GM18868 (cell line): ENCODE results near the gene AGO4.
"Not testable (repeated sequence)": the region's sequence is repeated elsewhere in the genome, so short reads cannot be mapped to it uniquely, and the experiment has no call there.

Experiments used
- ATAC-seq: cut with Tn5 transposase; IDR thresholded peaks from one replicate; pipeline ENCODE4 v1.9.1; 2021; ENCODE audit warnings: mild to moderate bottlenecking, moderate library complexity; ENCODE audit not compliant: unreplicated experiment

Gene AGO4

DNA sequence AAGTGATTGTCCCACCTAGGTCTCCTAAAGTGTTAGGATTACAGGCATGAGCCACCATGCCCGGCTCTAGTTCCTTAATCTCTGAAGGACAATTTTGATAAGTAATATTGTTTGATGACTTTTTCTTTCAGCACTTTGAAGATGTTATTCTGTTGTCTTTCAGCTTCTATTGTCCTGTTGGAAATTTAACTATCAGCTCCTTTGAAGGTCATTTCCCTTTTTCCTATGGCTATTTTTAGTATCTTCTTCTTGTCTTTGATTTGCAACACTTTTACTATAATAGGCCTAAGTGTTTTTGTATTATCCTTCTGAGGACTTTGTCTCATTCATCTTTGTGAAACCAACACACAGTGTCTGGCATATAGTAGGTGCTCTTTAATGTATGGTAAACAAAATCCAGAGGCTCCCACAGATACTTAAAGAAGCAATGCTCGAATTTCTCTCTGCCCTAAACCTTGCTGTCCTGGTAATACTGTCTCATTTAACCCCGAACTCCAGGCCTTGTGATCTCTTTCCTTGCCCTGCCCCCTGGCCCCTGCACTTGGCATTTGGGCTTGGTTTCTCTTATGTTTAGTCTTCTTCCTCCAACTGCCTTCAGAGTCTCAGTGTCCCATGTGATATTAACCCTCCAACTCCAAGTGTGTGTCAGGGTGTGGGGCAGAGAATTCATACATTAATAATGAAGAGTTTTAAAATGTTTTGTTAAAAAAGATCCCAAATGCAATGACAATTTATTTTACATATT lies 56.2 kb downstream of the AGO4 start:
- no peak for ATAC-seq

DNA sequence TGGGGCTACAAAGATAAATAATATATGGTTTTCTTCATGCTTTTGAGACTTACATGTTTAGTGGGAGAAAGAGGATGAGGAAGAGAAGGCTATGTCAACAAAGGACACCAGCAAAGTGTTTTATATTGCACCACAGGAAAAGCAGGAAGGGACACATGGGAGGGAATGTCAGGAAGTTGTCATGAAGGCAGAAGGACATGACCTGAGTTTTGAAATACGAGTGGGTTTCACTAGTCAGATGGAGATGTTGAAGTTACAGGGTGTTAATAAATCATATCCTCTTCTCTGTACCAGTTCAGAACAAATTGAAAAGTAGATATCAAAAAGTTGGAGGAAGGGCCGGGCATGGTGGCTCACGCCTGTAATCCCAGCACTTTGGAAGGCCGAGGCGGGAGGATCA lies 57.0 kb downstream of the AGO4 start:
- ATAC-seq, result no peak

DNA sequence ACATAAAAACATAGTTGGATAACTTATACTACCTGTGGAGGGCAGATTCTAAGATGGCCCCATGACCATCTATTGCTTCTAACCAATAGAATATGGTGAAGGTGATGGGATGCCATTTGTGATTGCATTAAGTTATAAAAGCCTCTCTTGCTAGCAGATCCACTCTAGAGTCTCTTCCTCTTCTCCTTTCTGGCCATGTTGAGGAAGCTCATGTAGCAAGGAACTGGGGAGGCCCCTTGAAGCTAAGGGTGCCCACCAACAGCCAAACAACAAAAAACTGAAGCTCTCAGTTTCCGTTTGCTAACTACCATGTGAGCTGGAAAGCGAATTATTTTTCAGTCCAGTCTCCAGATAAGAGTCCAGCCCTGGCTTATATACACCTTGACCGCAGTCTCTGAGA lies 59.2 kb downstream of the AGO4 start:
- ATAC-seq, result no peak

DNA sequence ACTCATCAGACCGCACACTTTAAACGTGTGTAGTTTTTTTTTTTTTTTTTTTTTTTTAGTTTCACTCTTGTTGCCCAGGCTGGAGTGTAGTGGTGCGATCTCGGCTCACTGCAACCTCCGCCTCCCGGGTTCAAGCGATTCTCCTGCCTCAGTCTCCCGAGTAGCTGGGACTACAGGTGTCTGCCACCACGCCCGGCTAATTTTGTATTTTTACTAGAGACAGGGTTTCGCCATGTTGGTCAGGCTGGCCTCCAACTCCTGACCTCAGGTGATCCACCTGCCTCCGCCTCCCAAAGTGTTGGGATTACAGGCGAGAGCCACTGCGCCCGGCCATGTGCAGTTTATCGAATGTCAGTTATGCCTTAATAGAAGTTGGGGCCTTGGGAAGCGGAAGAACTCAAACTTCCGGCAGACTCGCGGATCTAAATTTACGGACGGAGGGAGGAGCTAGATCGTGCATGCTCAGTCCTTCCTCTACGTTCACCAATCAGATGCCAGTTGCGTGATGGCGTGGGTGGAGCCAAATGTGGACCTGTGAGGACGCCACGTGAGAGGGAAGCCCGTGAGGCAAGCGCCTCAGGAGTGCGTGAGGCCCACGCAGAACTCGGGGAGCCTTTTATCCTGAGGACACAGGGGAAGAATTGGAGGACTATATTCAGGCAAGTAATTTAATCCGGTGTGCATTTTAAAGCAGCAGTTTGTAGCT lies 61.6 kb downstream of the AGO4 start:
- ATAC-seq, result not testable (repeated sequence)

DNA sequence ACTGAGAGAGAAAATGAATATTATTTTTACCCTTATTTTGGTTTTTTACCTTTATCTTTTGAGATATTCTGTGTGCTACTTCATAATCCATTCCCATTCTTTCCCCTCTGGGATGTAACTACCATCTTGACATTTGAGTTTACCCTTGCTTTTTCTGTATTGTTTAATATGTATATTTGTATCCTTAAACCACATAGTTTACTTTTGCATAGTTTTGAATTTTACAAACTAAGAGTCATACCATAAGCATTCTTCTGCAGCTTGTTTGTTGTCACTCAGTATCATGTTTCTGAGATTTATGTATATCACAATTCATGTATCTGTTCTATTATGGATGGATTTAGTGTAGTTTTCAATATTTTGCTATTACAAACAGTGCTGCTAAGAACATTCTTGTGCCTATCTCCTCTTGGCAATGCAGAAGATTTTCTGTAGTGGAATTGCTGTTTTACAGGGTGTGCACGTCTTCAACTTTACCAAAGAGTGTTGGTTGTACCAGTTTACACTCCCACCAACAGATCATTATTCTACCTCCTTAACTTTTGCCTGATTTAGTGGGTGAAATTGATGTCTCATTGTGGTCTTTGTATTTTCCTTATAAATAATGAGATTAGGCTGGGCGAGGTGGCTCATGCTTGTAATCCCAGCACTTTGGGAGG lies 63.0 kb downstream of the AGO4 start:
- ATAC-seq, result no peak

DNA sequence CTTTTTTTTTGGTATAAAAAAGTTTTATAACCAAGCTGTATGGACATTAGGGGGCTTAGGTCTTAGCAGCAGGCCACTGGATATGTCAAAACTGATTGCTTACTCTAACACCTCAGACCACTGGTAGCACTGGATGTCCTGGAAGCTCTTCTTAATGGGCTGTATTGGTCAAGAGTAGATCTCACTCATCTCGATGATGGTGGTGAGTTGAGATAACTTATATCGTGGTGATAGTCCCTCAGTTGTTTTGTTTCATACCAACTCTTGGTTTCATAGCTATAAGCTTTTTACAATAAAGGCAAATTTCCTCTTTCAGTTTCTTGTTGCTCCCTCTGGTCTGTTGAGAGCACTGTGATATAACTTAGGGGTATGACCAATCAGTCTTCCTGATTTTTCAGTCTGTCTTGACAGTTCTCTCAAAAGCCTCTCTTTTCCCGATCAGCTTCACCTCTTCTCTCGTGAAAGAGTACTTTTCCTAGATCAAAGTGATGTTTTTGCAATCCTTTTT lies 65.5 kb downstream of the AGO4 start:
- ATAC-seq, result no peak

DNA sequence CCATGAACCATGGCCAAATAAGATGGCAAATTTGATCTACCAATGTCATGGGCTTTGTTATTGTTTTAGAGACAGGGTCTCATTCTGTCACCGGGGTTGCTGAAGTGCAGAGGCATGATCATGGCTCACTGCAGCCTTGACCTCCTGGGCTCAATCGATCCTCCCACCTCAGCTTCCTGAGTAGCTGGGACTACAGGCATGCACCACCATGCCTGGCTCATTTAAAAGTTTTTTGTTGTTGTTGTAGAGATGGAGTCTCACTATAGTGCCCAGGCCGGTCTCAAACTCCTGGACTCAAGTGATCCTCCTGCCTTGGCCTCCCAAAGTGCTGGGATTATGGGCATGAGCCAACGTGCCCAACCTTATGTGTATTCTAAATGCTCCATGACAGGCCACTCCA lies 66.3 kb downstream of the AGO4 start:
- not testable (repeated sequence) for ATAC-seq

DNA sequence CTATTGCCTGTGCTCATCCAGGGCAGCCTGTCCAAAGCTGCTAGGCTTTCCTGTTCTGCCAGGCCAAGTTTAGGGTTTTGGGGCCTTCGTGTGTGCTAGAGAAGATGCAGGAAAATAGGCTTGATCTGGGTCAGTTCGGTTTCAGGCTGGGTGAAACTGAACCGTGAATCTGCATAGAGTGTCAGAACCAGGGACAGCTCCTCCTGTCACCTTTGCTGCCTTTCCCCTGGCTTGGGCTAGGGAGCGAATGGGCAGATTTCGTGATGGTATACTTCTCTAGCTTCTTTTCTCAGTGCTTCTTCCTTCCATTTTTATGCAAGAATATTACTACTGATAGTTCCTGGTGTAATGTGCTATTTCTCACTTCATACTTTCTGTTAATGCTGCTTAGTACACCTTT lies 69.2 kb downstream of the AGO4 start:
- ATAC-seq, result no peak

DNA sequence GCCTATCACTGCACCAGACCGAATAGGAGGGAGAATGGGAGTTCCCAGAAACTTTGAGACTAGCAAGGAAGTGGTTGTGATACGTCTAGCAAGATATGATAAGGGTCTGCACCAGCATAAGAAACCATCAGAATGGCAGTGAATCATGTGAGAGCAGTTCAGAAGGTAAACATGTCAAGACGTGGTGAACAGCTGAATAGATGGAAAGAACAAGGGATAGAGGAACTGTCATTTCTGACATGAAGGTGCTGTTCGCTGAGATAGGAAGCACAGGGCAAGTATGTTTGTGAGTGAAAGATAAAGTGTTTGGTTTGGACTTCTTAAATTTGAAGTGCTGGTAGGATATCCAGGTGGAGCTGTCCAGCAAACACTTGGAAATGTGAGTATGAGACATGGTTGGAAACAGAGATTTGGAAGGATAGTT lies 74.0 kb downstream of the AGO4 start:
- no peak for ATAC-seq

DNA sequence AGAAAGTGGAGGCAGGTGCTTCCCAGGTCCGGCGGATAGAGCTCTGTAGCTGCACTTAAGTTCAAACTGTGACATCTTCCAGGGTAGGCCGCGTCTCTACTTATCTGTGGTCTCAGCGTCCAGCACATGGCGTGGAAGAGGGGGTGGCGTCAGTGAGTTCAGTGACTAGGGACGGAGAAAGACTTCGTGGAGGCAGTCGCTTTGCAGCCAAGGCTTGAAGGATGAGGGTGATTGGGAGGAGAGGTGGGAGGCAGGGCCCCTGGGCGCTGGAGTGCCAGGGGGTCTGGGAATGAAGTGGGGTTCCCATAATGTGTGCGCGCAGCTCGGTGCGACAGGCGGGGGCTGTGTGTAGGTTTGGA lies 74.7 kb downstream of the AGO4 start:
- no peak for ATAC-seq

DNA sequence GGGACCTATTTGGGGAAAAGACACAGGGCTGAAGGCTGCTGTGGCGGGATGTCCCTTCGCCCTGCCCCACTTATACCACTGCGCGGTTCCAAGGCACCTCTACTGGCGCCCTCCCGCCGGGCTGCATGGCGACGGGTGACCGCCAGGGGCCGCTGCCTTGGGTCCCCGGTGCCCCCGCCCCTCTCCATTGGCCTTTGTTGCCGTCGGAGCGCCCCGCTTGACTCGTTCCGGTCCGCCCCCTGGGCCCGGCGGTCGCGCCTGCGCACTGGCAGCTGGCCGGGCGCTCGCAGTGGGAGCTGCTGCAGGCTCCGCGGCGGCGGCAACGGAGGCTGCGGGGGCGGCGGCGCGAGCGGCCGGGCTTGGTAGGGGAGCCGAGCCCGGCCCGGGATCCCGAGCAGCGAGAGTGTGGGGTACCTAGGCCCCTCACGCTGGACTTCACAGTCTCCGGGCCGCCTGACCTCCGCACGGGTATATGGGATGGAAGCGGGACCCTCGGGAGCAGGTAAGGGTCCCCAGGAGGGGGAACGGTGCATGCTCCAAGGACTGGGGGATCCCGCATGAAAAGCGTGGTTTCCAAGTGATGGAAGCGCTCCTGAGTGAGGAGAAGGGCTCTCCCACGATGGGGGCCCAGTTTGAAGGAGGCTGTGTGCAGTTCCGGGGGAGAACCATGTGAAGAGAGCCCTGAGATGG lies 75.3 kb downstream of the AGO4 start, which contains the start of gene AGO1:
TSS of gene AGO1 (plus strand) at position 265 of the 690 bp plus-strand sequence. CDS start at position 478, 213 bp downstream.
- peak; percentile 86 for ATAC-seq

DNA sequence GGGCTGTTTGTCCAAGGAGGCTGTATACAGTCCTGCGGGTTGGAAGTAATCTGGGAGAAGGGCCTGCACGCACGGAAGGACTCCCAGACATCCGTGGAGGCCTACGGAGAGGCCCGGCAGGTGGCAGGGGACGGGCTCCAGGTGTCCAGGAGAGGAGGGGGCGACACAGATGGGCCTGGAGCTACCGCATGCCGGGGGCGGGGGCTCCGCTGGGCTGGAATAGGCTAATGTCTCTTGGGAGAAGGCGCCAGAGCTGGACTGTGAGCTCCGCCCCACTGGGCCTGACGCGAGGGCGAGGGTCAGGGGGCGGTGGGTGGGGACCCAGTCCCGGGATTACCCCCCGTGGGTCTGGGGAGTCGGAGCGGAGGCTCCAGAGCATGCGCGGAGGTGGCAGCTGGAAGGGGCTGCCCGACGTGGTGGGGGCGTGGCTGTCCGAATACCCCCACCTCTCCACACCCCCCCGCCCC lies 75.9 kb downstream of the AGO4 start:
- ATAC-seq, result peak; percentile 12

DNA sequence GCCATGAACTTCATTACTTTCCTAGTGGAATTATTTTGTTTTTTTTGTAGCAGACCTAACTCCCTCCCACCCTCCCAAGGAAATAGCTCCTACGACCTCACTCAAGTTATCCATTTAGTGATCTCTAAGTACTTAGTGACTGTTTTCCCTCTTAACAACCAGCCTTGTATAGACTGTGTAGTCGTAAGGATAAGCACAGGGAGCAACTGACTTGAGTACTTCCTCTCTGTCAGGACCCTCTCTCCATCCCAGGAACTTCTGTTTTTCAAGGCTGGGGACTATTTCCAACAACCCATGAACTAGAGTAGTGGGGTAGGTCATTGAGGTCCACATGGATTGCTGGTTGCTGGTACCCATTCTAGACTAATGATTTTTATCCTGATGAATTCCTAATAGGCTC lies 77.1 kb downstream of the AGO4 start:
- ATAC-seq, result no peak

DNA sequence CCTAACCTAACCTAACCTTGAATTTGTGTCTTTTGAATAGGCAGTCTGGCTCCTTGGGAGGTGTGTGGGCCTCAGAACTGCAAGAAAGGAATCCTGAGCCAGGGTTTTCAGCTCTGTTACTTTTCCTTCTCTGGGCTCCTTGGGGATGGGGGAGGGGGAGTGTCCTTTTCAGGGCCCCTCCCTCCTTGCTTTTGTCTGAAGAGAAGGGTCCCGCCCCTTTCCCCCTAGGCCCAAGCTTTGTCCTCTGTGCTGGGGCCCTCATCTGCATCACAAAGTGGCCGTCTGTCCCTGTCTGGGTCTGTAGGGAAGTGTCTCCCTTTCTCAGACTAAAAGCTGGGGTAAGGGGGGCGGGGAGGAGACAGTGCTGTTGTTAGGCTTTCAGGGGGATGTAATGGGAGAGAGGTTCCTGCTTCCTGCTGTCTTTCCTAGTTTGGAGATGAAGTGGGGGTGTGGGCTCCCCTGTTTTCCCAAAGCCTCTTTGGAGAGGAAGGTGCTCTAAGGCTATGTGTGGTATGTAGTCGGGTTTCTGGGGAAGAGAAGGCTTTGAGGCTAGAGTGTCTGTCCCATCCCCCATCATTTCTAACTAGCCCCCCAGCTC lies 78.2 kb downstream of the AGO4 start:
- no peak for ATAC-seq

DNA sequence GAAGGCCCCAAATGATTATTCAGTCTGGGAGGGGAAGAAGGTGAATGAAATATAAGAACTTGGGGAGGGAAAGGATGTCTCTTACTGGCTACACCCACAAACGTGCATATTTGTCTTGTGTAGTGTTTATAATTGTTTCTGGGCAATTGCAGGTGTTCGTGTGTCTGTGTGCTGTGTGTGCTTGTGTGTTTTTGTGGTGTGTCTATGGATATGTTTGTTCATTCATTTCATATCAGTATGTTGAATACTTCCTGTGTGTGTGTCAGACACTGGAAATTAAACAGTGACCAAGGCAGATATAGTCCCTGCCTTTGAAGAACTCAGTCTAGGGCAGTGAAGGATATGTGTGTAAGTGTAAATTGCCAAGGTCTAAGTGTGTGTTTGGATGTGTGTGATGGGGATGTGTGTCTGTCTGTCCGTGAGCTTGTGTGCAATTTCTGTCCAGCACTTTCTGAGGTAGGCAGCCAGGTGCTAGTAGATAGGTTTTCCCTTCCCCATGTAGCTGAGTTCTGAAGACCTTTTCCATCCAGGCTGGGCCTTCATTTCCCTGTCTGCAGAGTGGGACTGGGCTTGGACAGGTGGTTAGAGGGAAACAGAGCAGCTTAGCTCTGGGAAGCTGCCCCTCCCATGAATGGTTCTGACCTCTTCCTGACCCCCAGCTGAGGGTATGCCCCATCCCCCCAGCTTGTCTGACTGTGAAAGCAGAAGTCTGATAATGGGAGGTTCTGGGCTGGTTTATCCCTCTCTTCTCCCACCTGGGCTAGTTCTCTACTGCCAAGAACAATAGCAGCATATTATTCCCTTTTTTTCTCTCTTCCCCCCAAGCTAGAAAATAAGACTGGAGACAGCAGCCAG lies 79.0 kb downstream of the AGO4 start:
- no peak for ATAC-seq

DNA sequence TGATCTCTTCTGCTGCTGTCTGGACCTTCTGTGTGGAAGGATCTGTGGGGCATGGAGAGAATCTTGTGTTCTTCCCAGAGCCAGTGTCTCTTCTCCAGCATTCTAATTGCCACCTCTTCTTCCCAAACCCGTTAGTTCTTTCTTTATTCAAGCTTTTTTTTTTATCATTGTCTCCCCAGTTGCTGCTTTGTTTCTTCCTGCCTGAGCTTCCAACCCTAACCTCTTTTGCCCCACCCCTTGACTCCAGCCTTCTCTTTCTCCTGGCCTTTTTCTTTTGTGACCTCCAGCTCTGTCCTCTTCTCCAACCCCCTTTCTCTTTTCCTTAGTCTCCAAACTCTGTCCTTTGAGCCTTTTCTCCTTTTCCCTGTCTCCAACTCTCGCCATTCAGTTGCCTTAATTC lies 79.7 kb downstream of the AGO4 start:
- no peak for ATAC-seq

DNA sequence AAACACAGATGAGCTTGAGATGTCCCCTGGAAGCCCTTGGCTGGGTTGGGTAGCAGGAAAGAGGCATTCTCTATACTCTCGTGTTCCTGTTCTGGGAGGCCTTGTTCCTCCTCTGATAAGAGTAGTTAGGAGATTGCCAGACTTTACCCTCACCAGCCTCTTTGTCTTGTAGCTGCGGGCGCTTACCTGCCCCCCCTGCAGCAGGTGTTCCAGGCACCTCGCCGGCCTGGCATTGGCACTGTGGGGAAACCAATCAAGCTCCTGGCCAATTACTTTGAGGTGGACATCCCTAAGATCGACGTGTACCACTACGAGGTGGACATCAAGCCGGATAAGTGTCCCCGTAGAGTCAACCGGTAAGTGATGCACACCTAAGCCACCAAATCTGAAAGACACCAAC lies 80.4 kb downstream of the AGO4 start:
- no peak for ATAC-seq

DNA sequence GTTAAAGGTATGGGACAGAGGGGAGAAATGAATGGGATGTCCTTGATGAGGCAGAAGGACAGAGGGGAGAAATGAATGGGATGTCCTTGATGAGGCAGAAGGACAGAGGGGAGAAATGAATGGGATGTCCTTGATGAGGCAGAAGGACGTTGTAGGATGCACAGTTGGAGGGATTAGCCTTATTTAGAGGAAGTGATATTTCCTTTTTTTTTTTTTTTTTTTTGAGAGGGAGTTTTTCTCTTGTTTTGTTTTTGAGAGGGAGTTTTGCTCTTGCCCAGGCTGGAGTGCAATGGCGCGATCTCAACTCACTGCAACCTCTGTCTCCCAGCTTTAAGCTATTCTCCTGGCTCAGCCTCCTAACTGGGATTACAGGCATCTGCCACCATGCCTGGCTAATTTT lies 81.2 kb downstream of the AGO4 start:
- not testable (repeated sequence) for ATAC-seq

DNA sequence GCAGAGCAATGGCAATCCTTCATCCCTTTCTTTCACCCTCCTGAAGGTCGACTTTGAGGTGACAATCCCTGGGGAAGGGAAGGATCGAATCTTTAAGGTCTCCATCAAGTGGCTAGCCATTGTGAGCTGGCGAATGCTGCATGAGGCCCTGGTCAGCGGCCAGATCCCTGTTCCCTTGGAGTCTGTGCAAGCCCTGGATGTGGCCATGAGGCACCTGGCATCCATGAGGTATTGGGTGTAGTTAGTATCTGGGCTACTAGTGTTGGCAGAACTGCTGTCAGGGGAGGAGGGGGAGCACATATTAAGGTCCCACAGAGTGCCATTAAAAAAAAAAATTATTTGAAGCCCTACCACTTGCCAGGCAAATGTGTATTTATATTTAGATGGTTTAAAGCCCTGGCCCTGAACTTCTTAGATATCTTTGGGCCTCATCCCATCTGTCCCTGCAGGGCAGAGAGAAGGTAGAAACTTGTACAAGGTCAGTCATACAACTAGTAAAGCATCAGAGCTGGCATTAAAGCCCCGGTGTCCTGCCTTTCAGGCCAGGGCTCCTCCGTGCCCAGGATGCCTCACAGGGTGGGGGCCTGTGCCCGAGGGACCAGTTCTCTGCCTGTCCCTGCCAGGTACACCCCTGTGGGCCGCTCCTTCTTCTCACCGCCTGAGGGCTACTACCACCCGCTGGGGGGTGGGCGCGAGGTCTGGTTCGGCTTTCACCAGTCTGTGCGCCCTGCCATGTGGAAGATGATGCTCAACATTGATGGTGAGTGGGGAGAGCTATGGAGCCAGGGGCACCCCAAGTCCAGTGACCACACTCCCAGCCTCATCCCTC lies 85.4 kb downstream of the AGO4 start:
- no peak for ATAC-seq
